Lower leg skin (tissue), 4 donors: ENCODE results near the gene SORL1. TPM values are rescaled to one million over a fixed set of nuclear protein-coding genes. Genes with fewer than 3 reads are reported as not detected.
A peak's percentile ranks its signal among the peaks of the same experiment; 100 is the strongest.

Experiments used
- DNase-seq, 2 donors: peaks; one replicate each; pipeline ENCODE4 v3.0.0-alpha.2; 2019; ENCODE audit warnings: low spot score in 2 of 2
- H3K4me3 ChIP-seq: fragments of 200-600 bp; sonication (generic); 2 replicates; pipeline ENCODE4 v1.5.1; 2017; ENCODE audit warnings: mild to moderate bottlenecking, low read depth; ENCODE audit not compliant: poor library complexity, severe bottlenecking
- CTCF ChIP-seq, 3 donors: fragments of 450-650 bp; IDR thresholded peaks; one replicate each; pipeline ENCODE4 v1.5.1; 2016; ENCODE audit warnings: antibody characterized with exemption in 3 of 3, mild to moderate bottlenecking in 3 of 3, moderate library complexity in 2 of 3
- POLR2A ChIP-seq, 2 donors: fragments of 450-650 bp; IDR thresholded peaks; one replicate each; pipeline ENCODE4 v1.6.1; 2016 to 2017; ENCODE audit warnings: antibody characterized with exemption in 2 of 2, mild to moderate bottlenecking in 1 of 2, moderate library complexity in 1 of 2
- WGBS, 2 donors: methylation state at CpG; one replicate each; pipeline ENCODE4 v1.1.5; 2018; 5-methylcytosine and 5-hydroxymethylcytosine counted together
- intact Hi-C: fragments of 100-400 bp; cut with DNase I; formaldehyde crosslinking; loops from one replicate; pipeline ENCODE4 v1.15.0; 2023; ENCODE audit warnings: low total_unique reads
- total RNA-seq, 4 donors: library from RNA; depleted of rRNA; stranded (reverse); fragments of >200 nt; gene quantifications; one replicate each; pipeline ENCODE4 v1.1.0, GENCODE V29; 2016

SORL1 gene
- total RNA-seq, 4 donors from 2014 or later, result 12.5 to 21.8 (median 14.7) TPM

DNA sequence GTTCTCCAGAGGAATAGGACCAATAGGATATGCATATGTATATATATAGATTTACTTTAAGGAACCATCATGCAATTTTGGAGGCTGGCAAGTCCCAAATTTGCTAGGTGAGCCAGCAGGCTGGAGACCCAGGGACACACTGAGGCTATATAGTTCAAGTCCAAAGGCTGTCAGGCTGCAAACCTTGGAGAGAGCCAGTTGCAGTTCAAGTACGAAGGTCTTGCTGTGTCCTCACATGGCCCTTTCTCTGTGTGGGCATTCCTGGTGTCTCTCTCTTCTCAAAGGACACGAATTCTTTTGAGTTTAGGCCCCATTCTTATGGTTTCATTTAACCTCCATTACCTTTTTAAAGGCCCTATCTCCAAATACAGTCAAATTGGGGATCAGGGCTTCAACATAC, 135.1 kb downstream of the SORL1 start:
- intact Hi-C loops, result no loop called here
- 72 to 86% methylated on average over 2 of the region's 2 CpGs for WGBS, 2 donors
- no peak for DNase-seq
- no peak for TF ChIP-seq CTCF (IDR thresholded peaks at IDR 0.05)
- no peak for TF ChIP-seq POLR2A (IDR thresholded peaks at IDR 0.05)
- no peak overlapping the region for H3K4me3 ChIP-seq

DNA sequence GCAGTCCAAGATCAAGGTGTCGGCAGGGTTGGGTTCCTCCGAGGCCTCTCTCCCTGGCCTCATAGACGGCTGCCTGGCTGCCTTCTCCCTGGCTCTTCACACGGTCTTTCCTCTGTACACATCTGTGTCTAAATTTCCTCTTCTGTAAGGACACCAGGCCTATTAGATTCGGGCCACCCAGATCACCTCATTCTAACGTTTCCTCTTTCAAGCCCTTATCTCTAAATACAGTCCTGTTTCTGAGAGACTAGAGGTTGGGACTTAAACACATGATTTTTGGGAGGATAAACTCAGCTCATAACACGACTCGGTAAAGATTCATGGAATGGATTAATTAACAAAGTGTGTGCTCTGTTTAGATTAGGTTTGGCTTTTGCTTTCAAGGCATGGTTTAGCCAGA, 136.6 kb downstream of the SORL1 start:
- 74 to 79% methylated on average over 8 of the region's 8 CpGs for WGBS, 2 donors
- intact Hi-C loops, result no loop called here

DNA sequence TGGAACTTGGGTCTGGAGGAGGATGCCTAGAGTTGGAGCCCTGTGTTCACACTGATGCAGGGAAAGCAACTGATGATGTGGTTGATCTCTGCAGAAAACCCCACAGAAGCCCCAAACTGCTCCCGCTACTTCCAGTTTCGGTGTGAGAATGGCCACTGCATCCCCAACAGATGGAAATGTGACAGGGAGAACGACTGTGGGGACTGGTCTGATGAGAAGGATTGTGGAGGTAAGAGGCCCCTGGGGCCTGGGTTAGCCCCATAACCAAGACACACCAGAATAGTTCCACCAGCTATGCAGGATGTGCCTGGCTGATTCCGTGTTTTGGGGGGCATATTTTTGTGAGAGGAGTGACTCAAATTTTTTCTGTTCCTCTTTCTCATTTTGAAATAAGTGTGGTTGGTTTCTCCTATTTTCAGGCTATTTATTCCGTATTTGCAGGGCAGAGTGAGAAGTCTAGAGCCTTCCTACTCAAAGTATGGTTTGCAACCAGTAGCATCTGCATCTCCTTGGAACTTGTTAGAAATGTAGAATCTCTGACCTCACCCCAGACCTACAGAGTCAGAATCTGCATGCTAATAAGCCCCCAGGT, 137.9 kb downstream of the SORL1 start:
- WGBS, 2 donors, result 74 to 83% methylated on average over 5 of the region's 5 CpGs
- intact Hi-C loops, result loop anchor here (5.0 kb wide), 1 partner anchor 268 kb away; no protein-coding TSS in a partner anchor
- no peak for TF ChIP-seq CTCF (IDR thresholded peaks at IDR 0.05)
- TF ChIP-seq POLR2A (IDR thresholded peaks at IDR 0.05), result no peak
- no peak overlapping the region for H3K4me3 ChIP-seq
- no peak for DNase-seq

More for the DNA sequence above, 136.6 kb downstream of the SORL1 start:
- no peak overlapping the region for H3K4me3 ChIP-seq
- TF ChIP-seq POLR2A (IDR thresholded peaks at IDR 0.05) (no peak), CTCF (IDR thresholded peaks at IDR 0.05) (no peak)
- DNase-seq, result no peak

- no peak overlapping the region for H3K4me3 ChIP-seq
- WGBS, 2 donors, result 94% methylated on average over 12 of the region's 12 CpGs
- DNase-seq, result no peak
- intact Hi-C loops, result loop anchor here (5.0 kb wide), 1 partner anchor 269 kb away; no protein-coding TSS in a partner anchor
- TF ChIP-seq CTCF (IDR thresholded peaks at IDR 0.05) (no peak), POLR2A (IDR thresholded peaks at IDR 0.05) (no peak)
Observed at GRCh38 chr11:121590772-121591404, 138.8 kb downstream of the SORL1 start.

DNA sequence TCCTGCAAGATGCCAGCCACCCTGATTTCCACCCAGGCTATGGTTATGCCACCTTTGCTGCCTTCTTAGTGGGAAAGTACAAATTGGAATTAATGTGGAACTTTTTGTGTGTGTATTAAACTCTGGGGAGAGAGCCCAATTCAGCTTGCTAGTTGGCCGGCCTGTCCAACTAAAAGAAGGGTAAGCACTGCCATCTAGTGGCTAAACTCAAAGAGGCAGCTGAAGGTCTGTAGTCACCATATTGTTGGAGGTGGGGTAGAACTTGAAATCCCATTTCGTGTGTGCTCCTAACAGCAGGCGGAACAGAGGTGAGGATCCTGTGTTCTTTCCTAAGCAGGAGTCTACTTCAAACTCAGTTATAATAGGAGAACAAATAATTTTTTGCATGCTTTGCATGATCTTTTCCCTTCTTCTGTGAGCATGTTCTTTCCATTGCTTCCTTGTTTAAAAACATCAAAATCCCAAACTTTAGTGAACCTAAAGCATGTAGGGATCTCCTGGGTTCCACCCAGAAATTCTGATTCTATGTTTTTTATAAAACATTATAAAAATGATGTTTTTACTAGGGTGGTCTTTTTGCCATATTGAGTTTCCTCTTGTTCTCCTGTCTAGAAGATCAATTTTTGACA, 139.4 kb downstream of the SORL1 start:
- peak in 1 of 2 donors; percentile 77 for DNase-seq
- no peak overlapping the region for H3K4me3 ChIP-seq

More for the DNA sequence above, 139.4 kb downstream of the SORL1 start:
- TF ChIP-seq POLR2A (IDR thresholded peaks at IDR 0.05) (no peak), CTCF (IDR thresholded peaks at IDR 0.05) (peak in 1 of 3 donors; percentile 90)
- intact Hi-C loops, result loop anchor here (5.0 kb wide), 1 partner anchor 269 kb away; no protein-coding TSS in a partner anchor
- WGBS, 2 donors, result 9 to 13% methylated on average over 3 of the region's 3 CpGs
